A549 treated with GW870086 at 1 μM for 4 hours (cell line): Measurements from ENCODE around the gene SEPTIN12. TPM values are rescaled to one million over a fixed set of nuclear protein-coding genes. Genes with fewer than 3 reads are reported as not detected.

Source experiments
- total RNA-seq: library from RNA; stranded (reverse); fragments of 200-300 nt; extraction: Qiagen RNA extraction; gene quantifications from 5 replicates; pipeline ENCODE4 v1.2.3, GENCODE V29; 2022; ENCODE audit warnings: low read depth

SEPTIN12 gene
- not detected in 5 replicates for total RNA-seq

GRCh38 chr16:4787627-4788482, at the start of gene SEPTIN12:
Gene SEPTIN12, minus strand, starts transcription at chr16:4788345. Its CDS starts 700 bp downstream, at chr16:4787645.

GRCh38 chr16:4801962-4802658, 14.0 kb upstream of the SEPTIN12 start, which contains the start of gene ROGDI:
Gene ROGDI, minus strand, starts transcription at chr16:4802633. Its CDS starts 62 bp downstream, at chr16:4802571.

GRCh38 chr16:4795181-4795827, 7.2 kb upstream of the SEPTIN12 start, which contains the start of gene SMIM22:
Gene SMIM22, plus strand, starts transcription at chr16:4795369. Its CDS starts 366 bp downstream, at chr16:4795735.

GRCh38 chr16:4766875-4767628, 21.1 kb downstream of the SEPTIN12 start, which contains the start of gene ZNF500:
Gene ZNF500, minus strand, starts transcription at chr16:4767162. Its CDS starts 1,184 bp downstream, at chr16:4765978.

GRCh38 chr16:4734063-4734729, 53.9 kb downstream of the SEPTIN12 start, which contains the start of the genes ANKS3 and DNAAF8:
Gene ANKS3, minus strand, starts transcription at chr16:4734271. Its CDS starts 4,122 bp downstream, at chr16:4730149.
Gene DNAAF8, plus strand, starts transcription at chr16:4734537. Its CDS starts 1,978 bp downstream, at chr16:4736515.

Other genes starting within 250 kb of the SEPTIN12 start
- gene CDIP1, start 249.6 kb downstream of the SEPTIN12 start, total RNA-seq = 11.8 to 15.2 TPM (median 13.0 TPM) in 5 replicates
- 0.03 TPM in 3 of 5 replicates, not detected in the others for gene C16orf96, start 232.0 kb downstream of the SEPTIN12 start, total RNA-seq
- 36.8 to 53.9 TPM (median 52.1 TPM) in 5 replicates for gene UBALD1, start 173.5 kb downstream of the SEPTIN12 start, total RNA-seq
- 34.9 to 42.2 TPM (median 40.5 TPM) in 5 replicates for gene MGRN1, start 163.5 kb downstream of the SEPTIN12 start, total RNA-seq
- 18.8 to 26.1 TPM (median 23.5 TPM) in 5 replicates for gene NUDT16L1, start 94.8 kb downstream of the SEPTIN12 start, total RNA-seq
- 20.5 to 25.7 TPM (median 25.2 TPM) in 5 replicates for gene ANKS3, start 54.1 kb downstream of the SEPTIN12 start, total RNA-seq
- gene DNAAF8, start 53.8 kb downstream of the SEPTIN12 start, total RNA-seq = 0.75 to 1.1 TPM (median 0.79 TPM) in 5 replicates
- gene ZNF500, start 21.2 kb downstream of the SEPTIN12 start, total RNA-seq = 7.6 to 10.6 TPM (median 8.7 TPM) in 5 replicates
- not detected in 5 replicates for gene SMIM22, start 7.0 kb upstream of the SEPTIN12 start, total RNA-seq
- gene ROGDI, start 14.3 kb upstream of the SEPTIN12 start, total RNA-seq = 10.4 to 16.1 TPM (median 15.1 TPM) in 5 replicates
- gene GLYR1, start 58.9 kb upstream of the SEPTIN12 start, total RNA-seq = 38.5 to 42.8 TPM (median 41.0 TPM) in 5 replicates
- gene UBN1, start 59.1 kb upstream of the SEPTIN12 start, total RNA-seq = 25.3 to 29.0 TPM (median 27.8 TPM) in 5 replicates
- gene PPL, start 148.8 kb upstream of the SEPTIN12 start, total RNA-seq = 4.5 to 6.1 TPM (median 5.4 TPM) in 5 replicates
- 0.03 to 0.09 TPM (median 0.05 TPM) in 3 of 5 replicates, not detected in the others for gene SEC14L5, start 170.0 kb upstream of the SEPTIN12 start, total RNA-seq
- gene NAGPA, start 245.6 kb upstream of the SEPTIN12 start, total RNA-seq = 14.6 to 19.4 TPM (median 18.6 TPM) in 5 replicates